GM19043 (cell line): ENCODE results near the gene GPR176.
"Not testable (repeated sequence)": the region's sequence is repeated elsewhere in the genome, so short reads cannot be mapped to it uniquely, and the experiment has no call there.

ENCODE experiments used
- ATAC-seq: cut with Tn5 transposase; IDR thresholded peaks from one replicate; pipeline ENCODE4 v1.9.1; 2021; ENCODE audit warnings: low read depth; ENCODE audit not compliant: unreplicated experiment

Gene GPR176

GRCh38 chr15:39893051-39893450, 27.0 kb downstream of the GPR176 start:
- ATAC-seq, result not testable (repeated sequence)

GRCh38 chr15:39892418-39892817, 27.6 kb downstream of the GPR176 start:
- ATAC-seq, result no peak

- ATAC-seq, result no peak
These were observed 29.4 kb downstream of the GPR176 start for GRCh38 chr15:39890621-39891020.

- ATAC-seq, result no peak
These were observed 30.5 kb downstream of the GPR176 start for GRCh38 chr15:39889601-39890000.

GRCh38 chr15:39888809-39889208, 31.3 kb downstream of the GPR176 start:
- no peak for ATAC-seq

GRCh38 chr15:39888243-39888642, 31.8 kb downstream of the GPR176 start:
- no peak for ATAC-seq

GRCh38 chr15:39887832-39888231, 32.2 kb downstream of the GPR176 start:
- ATAC-seq, result no peak

- no peak for ATAC-seq
These were observed 32.9 kb downstream of the GPR176 start for GRCh38 chr15:39887211-39887610.

GRCh38 chr15:39886418-39886817, 33.6 kb downstream of the GPR176 start:
- no peak for ATAC-seq

GRCh38 chr15:39885099-39885777, 34.8 kb downstream of the GPR176 start:
- no peak for ATAC-seq

GRCh38 chr15:39884351-39884750, 35.7 kb downstream of the GPR176 start:
- ATAC-seq, result no peak

GRCh38 chr15:39882602-39883001, 37.5 kb downstream of the GPR176 start:
- no peak for ATAC-seq

- ATAC-seq, result no peak
These were observed 38.3 kb downstream of the GPR176 start for GRCh38 chr15:39881790-39882189.

- ATAC-seq, result no peak
These were observed 39.2 kb downstream of the GPR176 start for GRCh38 chr15:39880718-39881387.

- no peak for ATAC-seq
These were observed 41.7 kb downstream of the GPR176 start for GRCh38 chr15:39878406-39878785.

GRCh38 chr15:39874890-39875549, 45.0 kb downstream of the GPR176 start:
- ATAC-seq, result no peak

- ATAC-seq, result no peak
These were observed 46.1 kb downstream of the GPR176 start for GRCh38 chr15:39873978-39874377.

- ATAC-seq, result no peak
These were observed 49.5 kb downstream of the GPR176 start for GRCh38 chr15:39870537-39870936.

GRCh38 chr15:39869858-39870515, 50.1 kb downstream of the GPR176 start:
- ATAC-seq, result no peak

GRCh38 chr15:39869254-39869653, 50.8 kb downstream of the GPR176 start:
- no peak for ATAC-seq

GRCh38 chr15:39868396-39868795, 51.7 kb downstream of the GPR176 start:
- no peak for ATAC-seq
